Breast epithelium (tissue), 4 donors: Measurements from ENCODE around the gene RNF150. TPM values are rescaled to one million over a fixed set of nuclear protein-coding genes. Genes with fewer than 3 reads are reported as not detected.

Source experiments
- DNase-seq, 2 donors: peaks; one replicate each; pipeline ENCODE4 v3.0.0-alpha.2; 2019; ENCODE audit warnings: low spot score in 2 of 2
- H3K27ac ChIP-seq, 2 donors: fragments of 200-600 bp; sonication (generic) in 1 of 2; one replicate each; pipeline ENCODE4 v1.5.1; 2016 to 2019; ENCODE audit warnings: mild to moderate bottlenecking in 1 of 2
- H3K27me3 ChIP-seq, 2 donors: fragments of 200-600 bp; sonication (generic) in 1 of 2; one replicate each; pipeline versions ENCODE4 v1.5.1 to v1.6.0; 2017 to 2019; ENCODE audit warnings: control low read depth in 1 of 2, mild to moderate bottlenecking in 1 of 2
- H3K36me3 ChIP-seq: fragments of 200-600 bp; one replicate; pipeline ENCODE4 v1.5.1; 2019
- H3K4me1 ChIP-seq, 2 donors: fragments of 200-600 bp; sonication (generic); one replicate each; pipeline ENCODE4 v1.5.1; 2016 to 2019; ENCODE audit warnings: control low read depth in 1 of 2
- H3K4me3 ChIP-seq, 3 donors: fragments of 200-600 bp; sonication (generic); 1 replicate in 2 of 3; 2 replicates in 1 of 3; pipeline ENCODE4 v1.5.1; 2016 to 2019; ENCODE audit warnings: mild to moderate bottlenecking in 3 of 3, moderate library complexity in 2 of 3
- H3K9me3 ChIP-seq, 2 donors: fragments of 200-600 bp; sonication (generic) in 1 of 2; one replicate each; pipeline ENCODE4 v1.5.1; 2016 to 2019; ENCODE audit warnings: control low read depth in 1 of 2
- POLR2A ChIP-seq: fragments of 450-650 bp; IDR thresholded peaks from one replicate; pipeline ENCODE4 v1.6.1; 2016; ENCODE audit warnings: antibody characterized with exemption, mild to moderate bottlenecking, moderate library complexity
- POLR2AphosphoS5 ChIP-seq, 3 donors: sonication (generic); formaldehyde crosslinking; IDR thresholded peaks; one replicate each; pipeline ENCODE4 v1.6.1; 2017; ENCODE audit warnings: antibody characterized with exemption in 3 of 3
- intact Hi-C: fragments of 100-400 bp; cut with DNase I; formaldehyde crosslinking; loops from one replicate; pipeline ENCODE4 v1.15.1; 2023; ENCODE audit warnings: low total_unique reads
- total RNA-seq, 3 donors: library from RNA; depleted of rRNA; stranded (reverse); fragments of >200 nt; gene quantifications; one replicate each; pipeline ENCODE4 v1.1.0, GENCODE V29; 2016
- TF ChIP-seq, protein P1 (sequence below), 3 donors: fragments of 450-650 bp; IDR thresholded peaks; one replicate each; pipeline ENCODE4 v1.5.1; 2016 to 2017; ENCODE audit warnings: antibody characterized with exemption in 3 of 3, mild to moderate bottlenecking in 3 of 3, moderate library complexity in 3 of 3

The RNF150 gene
- total RNA-seq, 3 donors from 2014 or later = 5.6 to 19.7 (median 14.8) TPM

DNA sequence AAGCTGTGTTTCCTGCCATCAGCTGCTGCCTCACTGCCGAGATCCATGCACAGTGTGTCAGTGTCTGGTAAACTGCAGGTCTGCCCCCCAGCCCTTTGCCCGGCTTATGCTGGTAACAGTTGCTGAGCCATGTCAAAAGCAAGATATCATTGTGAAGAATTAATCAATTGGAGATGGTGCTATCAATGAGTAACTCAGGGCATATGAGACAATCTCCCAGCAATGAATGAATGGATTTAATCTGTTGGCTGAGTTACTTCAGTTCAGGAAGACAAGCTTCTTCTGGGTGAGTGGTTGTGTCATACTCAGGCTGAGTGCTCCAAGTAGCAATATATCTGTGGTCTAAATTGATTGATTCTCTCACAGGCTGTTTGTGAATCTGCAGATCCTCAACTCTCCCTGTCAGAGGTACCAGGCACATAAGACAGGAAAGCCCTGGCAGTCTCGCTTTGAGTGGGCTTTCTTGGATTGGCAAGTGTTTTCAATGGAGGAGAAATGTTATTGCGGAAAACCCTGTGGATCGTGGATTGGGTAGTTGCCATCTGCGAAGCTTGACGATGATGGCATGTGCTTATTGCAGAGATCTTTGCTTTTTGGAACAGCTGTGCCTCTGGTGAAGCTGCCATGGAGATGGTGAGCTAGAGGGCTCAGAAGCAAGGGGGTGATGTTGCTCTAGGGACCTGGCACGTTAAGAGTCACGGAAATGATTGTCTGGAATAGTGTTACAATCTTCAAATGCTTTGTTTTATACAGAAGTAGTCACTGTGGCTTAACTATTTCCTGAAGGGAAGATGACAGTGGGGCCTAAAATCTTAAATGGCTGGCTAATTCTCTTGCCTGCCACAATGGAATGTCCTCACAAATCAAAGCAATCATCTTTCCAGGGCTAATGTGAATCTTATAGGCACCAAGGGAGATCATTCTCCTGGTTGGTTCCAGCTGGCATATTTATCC, 229.5 kb downstream of the RNF150 start:
- Histone ChIP-seq H3K9me3 (no peaks in the 10 kb centered on the region), H3K4me3 (no peak overlapping the region), H3K36me3 (no peaks in the 10 kb centered on the region), H3K27me3 (no peaks in the 10 kb centered on the region), H3K27ac (no peak overlapping the region), H3K4me1 (no peaks in the 10 kb centered on the region)
- DNase-seq = no peak
- intact Hi-C loops = no loop called here
- no peak for TF ChIP-seq POLR2AphosphoS5 (IDR thresholded peaks at IDR 0.05)
- TF ChIP-seq, protein P1, sequence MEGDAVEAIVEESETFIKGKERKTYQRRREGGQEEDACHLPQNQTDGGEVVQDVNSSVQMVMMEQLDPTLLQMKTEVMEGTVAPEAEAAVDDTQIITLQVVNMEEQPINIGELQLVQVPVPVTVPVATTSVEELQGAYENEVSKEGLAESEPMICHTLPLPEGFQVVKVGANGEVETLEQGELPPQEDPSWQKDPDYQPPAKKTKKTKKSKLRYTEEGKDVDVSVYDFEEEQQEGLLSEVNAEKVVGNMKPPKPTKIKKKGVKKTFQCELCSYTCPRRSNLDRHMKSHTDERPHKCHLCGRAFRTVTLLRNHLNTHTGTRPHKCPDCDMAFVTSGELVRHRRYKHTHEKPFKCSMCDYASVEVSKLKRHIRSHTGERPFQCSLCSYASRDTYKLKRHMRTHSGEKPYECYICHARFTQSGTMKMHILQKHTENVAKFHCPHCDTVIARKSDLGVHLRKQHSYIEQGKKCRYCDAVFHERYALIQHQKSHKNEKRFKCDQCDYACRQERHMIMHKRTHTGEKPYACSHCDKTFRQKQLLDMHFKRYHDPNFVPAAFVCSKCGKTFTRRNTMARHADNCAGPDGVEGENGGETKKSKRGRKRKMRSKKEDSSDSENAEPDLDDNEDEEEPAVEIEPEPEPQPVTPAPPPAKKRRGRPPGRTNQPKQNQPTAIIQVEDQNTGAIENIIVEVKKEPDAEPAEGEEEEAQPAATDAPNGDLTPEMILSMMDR (IDR thresholded peaks at IDR 0.05) = no peak
- no peak for TF ChIP-seq POLR2A

DNA sequence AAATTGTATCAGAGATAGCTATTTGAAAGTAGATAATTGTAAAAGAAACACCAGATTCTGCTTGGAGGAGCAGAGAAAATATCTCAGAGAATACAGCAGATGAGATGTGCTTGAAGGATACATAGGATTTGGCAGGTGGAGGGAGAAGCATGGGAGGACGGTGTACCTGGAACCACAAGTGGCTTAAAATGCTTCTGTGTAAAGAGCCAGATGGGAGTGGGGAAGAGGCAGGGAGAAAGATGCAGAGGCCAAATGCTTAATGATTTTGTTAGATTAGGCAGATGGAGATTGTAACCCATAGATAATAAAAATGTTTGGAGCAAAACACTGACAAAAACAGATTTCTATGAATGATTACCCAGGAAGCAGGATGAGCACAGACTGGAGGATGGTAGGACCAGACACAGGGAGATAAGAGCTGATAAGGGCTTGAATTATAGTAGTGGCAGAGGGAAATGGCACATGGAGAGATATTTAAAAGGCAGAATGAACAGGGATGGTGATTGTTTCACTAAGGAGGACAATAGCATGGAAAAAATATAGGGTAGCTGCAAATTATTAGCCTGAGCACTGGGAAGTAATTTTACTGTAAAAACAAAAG, 231.4 kb downstream of the RNF150 start:
- TF ChIP-seq POLR2AphosphoS5 (IDR thresholded peaks at IDR 0.05) = no peak
- TF ChIP-seq, protein P1 (IDR thresholded peaks at IDR 0.05) = no peak
- no peak for TF ChIP-seq POLR2A
- H3K36me3 ChIP-seq = no peaks in the 10 kb centered on the region
- H3K27ac ChIP-seq = no peak overlapping the region
- H3K9me3 ChIP-seq = no peaks in the 10 kb centered on the region
- intact Hi-C loops = no loop called here
- no peak for DNase-seq
- no peak overlapping the region for H3K4me3 ChIP-seq
- H3K27me3 ChIP-seq = no peaks in the 10 kb centered on the region
- H3K4me1 ChIP-seq = no peaks in the 10 kb centered on the region

- no peak for DNase-seq
- TF ChIP-seq, protein P1 (IDR thresholded peaks at IDR 0.05) = no peak
- TF ChIP-seq POLR2A = no peak
- TF ChIP-seq POLR2AphosphoS5 (IDR thresholded peaks at IDR 0.05) = no peak
- no peaks in the 10 kb centered on the region for H3K36me3 ChIP-seq
- H3K4me3 ChIP-seq = no peak overlapping the region
- no peak overlapping the region for H3K27ac ChIP-seq
- H3K9me3 ChIP-seq = no peaks in the 10 kb centered on the region
- H3K4me1 ChIP-seq = no peaks in the 10 kb centered on the region
- intact Hi-C loops = no loop called here
- H3K27me3 ChIP-seq = no peaks in the 10 kb centered on the region
Measured at GRCh38 chr4:140893939-140894338, 239.3 kb downstream of the RNF150 start.

- intact Hi-C loops = loop anchor here (10.0 kb wide), 1 partner anchor 457 kb away; no protein-coding TSS in a partner anchor
- Histone ChIP-seq H3K4me1 (no peaks in the 10 kb centered on the region), H3K27me3 (no peaks in the 10 kb centered on the region), H3K4me3 (no peak overlapping the region), H3K27ac (no peak overlapping the region), H3K36me3 (no peaks in the 10 kb centered on the region), H3K9me3 (peaks cover 0 to 8% of the 10 kb centered on the region in 2 donors)
- no peak for DNase-seq
- TF ChIP-seq, protein P1 (IDR thresholded peaks at IDR 0.05) = no peak
- TF ChIP-seq POLR2AphosphoS5 (IDR thresholded peaks at IDR 0.05) (no peak), POLR2A (no peak)
Measured at GRCh38 chr4:140888054-140888453, 245.2 kb downstream of the RNF150 start.

GRCh38 chr4:140887467-140887866, 245.8 kb downstream of the RNF150 start:
- intact Hi-C loops = loop anchor here (10.0 kb wide), 1 partner anchor 457 kb away; no protein-coding TSS in a partner anchor
- TF ChIP-seq POLR2AphosphoS5 (IDR thresholded peaks at IDR 0.05) (no peak), POLR2A (no peak)
- TF ChIP-seq, protein P1 (IDR thresholded peaks at IDR 0.05) = no peak

More at GRCh38 chr4:140887467-140887866, 245.8 kb downstream of the RNF150 start:
- no peak for DNase-seq
- Histone ChIP-seq H3K4me1 (no peaks in the 10 kb centered on the region), H3K27me3 (no peaks in the 10 kb centered on the region), H3K27ac (no peak overlapping the region), H3K9me3 (peaks cover 0 to 8% of the 10 kb centered on the region in 2 donors), H3K36me3 (no peaks in the 10 kb centered on the region), H3K4me3 (no peak overlapping the region)
